Smooth muscle cell (in vitro differentiated cells): Measurements from ENCODE around the gene ZSCAN2. TPM values are rescaled to one million over a fixed set of nuclear protein-coding genes. Genes with fewer than 3 reads are reported as not detected.

ENCODE experiments used
- DNase-seq: peaks from one replicate; lab custom pipeline; 2025; ENCODE audit not compliant: unreplicated experiment; lab: John Stamatoyannopoulos, UW
- H2AFZ ChIP-seq: fragments of 200-600 bp; sonication (generic); 2 replicates; pipeline ENCODE4 v1.6.0; 2016; ENCODE audit warnings: antibody characterized with exemption, low read depth, mild to moderate bottlenecking
- H3F3A ChIP-seq: fragments of 200-600 bp; sonication (generic); 2 replicates; pipeline ENCODE4 v1.6.0; 2017; ENCODE audit warnings: antibody characterized with exemption, low read depth
- H3K27ac ChIP-seq: fragments of 200-600 bp; sonication (generic); 2 replicates; pipeline ENCODE4 v1.5.1; 2016; ENCODE audit warnings: low read depth, mild to moderate bottlenecking
- H3K27me3 ChIP-seq: fragments of 200-600 bp; sonication (generic); 2 replicates; pipeline ENCODE4 v1.6.1; 2016; ENCODE audit warnings: low read depth, mild to moderate bottlenecking
- H3K36me3 ChIP-seq: fragments of 200-600 bp; sonication (generic); 2 replicates; pipeline ENCODE4 v1.5.1; 2016; ENCODE audit warnings: low read depth
- H3K4me1 ChIP-seq: fragments of 200-600 bp; sonication (generic); 2 replicates; pipeline ENCODE4 v1.5.1; 2016; ENCODE audit warnings: low read depth
- H3K4me2 ChIP-seq: fragments of 200-600 bp; sonication (generic); 2 replicates; pipeline ENCODE4 v1.6.0; 2016; ENCODE audit warnings: mild to moderate bottlenecking
- H3K4me3 ChIP-seq: fragments of 200-600 bp; sonication (generic); 2 replicates; pipeline ENCODE4 v1.5.1; 2016; ENCODE audit warnings: mild to moderate bottlenecking
- H3K79me2 ChIP-seq: fragments of 200-600 bp; sonication (generic); 2 replicates; pipeline ENCODE4 v1.6.0; 2016; ENCODE audit warnings: low read depth, mild to moderate bottlenecking
- H3K9ac ChIP-seq: fragments of 200-600 bp; sonication (generic); 2 replicates; pipeline ENCODE4 v1.6.0; 2016; ENCODE audit warnings: low read depth
- H3K9me3 ChIP-seq: fragments of 200-600 bp; sonication (generic); replicated peaks from 2 replicates; pipeline ENCODE4 v1.5.1; 2016; ENCODE audit warnings: low read depth
- H4K20me1 ChIP-seq: fragments of 200-600 bp; sonication (generic); 2 replicates; pipeline ENCODE4 v1.6.0; 2016; ENCODE audit warnings: low read depth
- CTCF ChIP-seq: fragments of 200-600 bp; sonication (generic); IDR thresholded peaks from 2 replicates; pipeline ENCODE4 v1.5.1; 2017; ENCODE audit warnings: borderline replicate concordance, mild to moderate bottlenecking, antibody characterized with exemption; ENCODE audit not compliant: insufficient read depth, poor library complexity, severe bottlenecking
- WGBS: methylation state at CpG from one replicate; pipeline ENCODE4 v1.1.7; 2016; ENCODE audit warnings: low lambda C conversion rate; 5-methylcytosine and 5-hydroxymethylcytosine counted together
- polyA plus RNA-seq: library from polyadenylated mRNA; unstranded; fragments of >200 nt; fragmentation: Nextera tagmentation; extraction: Ambion mirVana; gene quantifications from 2 replicates; pipeline ENCODE4 v1.2.1, GENCODE V29; 2016
- total RNA-seq: library from RNA; depleted of rRNA; stranded (reverse); fragments of >200 nt; gene quantifications from 2 replicates; pipeline ENCODE4 v1.2.3, GENCODE V29; 2014

ZSCAN2 gene
- total and polyA plus RNA-seq, 2 experiments from 2014 or later = 6.9 to 15.4 TPM

GRCh38 chr15:84668221-84668982 is 67.6 kb downstream of the ZSCAN2 start:
- Histone ChIP-seq H3K9ac (no peak overlapping the region), H3F3A (no peaks in the 10 kb centered on the region), H3K27me3 (no peaks in the 10 kb centered on the region)

GRCh38 chr15:84669726-84670125 is 68.9 kb downstream of the ZSCAN2 start:
- Histone ChIP-seq H4K20me1 (peaks cover 19% of the 10 kb centered on the region), H3K36me3 (peaks cover 7% of the 10 kb centered on the region), H3K79me2 (no peaks in the 10 kb centered on the region), H3K4me2 (no peak overlapping the region), H3K4me1 (peaks cover 3% of the 10 kb centered on the region), H3K9me3 (no peaks in the 10 kb centered on the region), H3F3A (no peaks in the 10 kb centered on the region), H3K27ac (no peak overlapping the region), H3K4me3 (no peak overlapping the region), H3K27me3 (no peaks in the 10 kb centered on the region), H3K9ac (no peak overlapping the region), H2AFZ (no peak overlapping the region)
- WGBS = 87% methylated on average over 8 of the region's 8 CpGs
- TF ChIP-seq CTCF = no peak
- no peak for DNase-seq

More at GRCh38 chr15:84668221-84668982, 67.6 kb downstream of the ZSCAN2 start:
- Histone ChIP-seq H3K36me3 (peaks cover 7% of the 10 kb centered on the region), H2AFZ (no peak overlapping the region), H3K27ac (no peak overlapping the region), H3K9me3 (no peaks in the 10 kb centered on the region), H4K20me1 (peaks cover 14% of the 10 kb centered on the region), H3K79me2 (no peaks in the 10 kb centered on the region), H3K4me2 (no peak overlapping the region), H3K4me1 (peaks cover 3% of the 10 kb centered on the region), H3K4me3 (no peak overlapping the region)
- no peak for DNase-seq
- 97% methylated on average over 3 of the region's 3 CpGs for WGBS
- no peak for TF ChIP-seq CTCF

- Histone ChIP-seq H3K79me2 (no peaks in the 10 kb centered on the region), H3K9ac (no peak overlapping the region), H2AFZ (no peak overlapping the region), H3F3A (no peaks in the 10 kb centered on the region), H3K4me1 (peaks cover 3% of the 10 kb centered on the region), H4K20me1 (peaks cover 29% of the 10 kb centered on the region), H3K27me3 (no peaks in the 10 kb centered on the region), H3K4me2 (peak overlapping the region; percentile 42), H3K4me3 (no peak overlapping the region), H3K27ac (peak overlapping the region; percentile 30), H3K36me3 (peaks cover 7% of the 10 kb centered on the region), H3K9me3 (no peaks in the 10 kb centered on the region)
- no peak for TF ChIP-seq CTCF
- no peak for DNase-seq
Measured at GRCh38 chr15:84671211-84671610, 70.4 kb downstream of the ZSCAN2 start.

Other genes with a start within 250 kb of the ZSCAN2 start
- gene WDR73, start 53.3 kb downstream of the ZSCAN2 start, total RNA-seq = 12.3 and 18.9 TPM in 2 replicates
- gene WDR73, start 53.3 kb downstream of the ZSCAN2 start, polyA plus RNA-seq = 19.4 and 28.9 TPM in 2 replicates
- 2.1 and 4.3 TPM in 2 replicates for gene NMB, start 57.2 kb downstream of the ZSCAN2 start, total RNA-seq
- gene NMB, start 57.2 kb downstream of the ZSCAN2 start, polyA plus RNA-seq = 6.5 and 12.7 TPM in 2 replicates
- gene SEC11A, start 115.1 kb downstream of the ZSCAN2 start, total RNA-seq = 276 and 305 TPM in 2 replicates
- gene SEC11A, start 115.1 kb downstream of the ZSCAN2 start, polyA plus RNA-seq = 228 and 236 TPM in 2 replicates
- gene ZNF592, start 147.6 kb downstream of the ZSCAN2 start, total RNA-seq = 7.7 and 10.7 TPM in 2 replicates
- 10.8 and 15.7 TPM in 2 replicates for gene ZNF592, start 147.6 kb downstream of the ZSCAN2 start, polyA plus RNA-seq
- 10.4 and 18.8 TPM in 2 replicates for gene ALPK3, start 216.3 kb downstream of the ZSCAN2 start, total RNA-seq
- gene ALPK3, start 216.3 kb downstream of the ZSCAN2 start, polyA plus RNA-seq = 3.5 and 6.1 TPM in 2 replicates